HG03060 (cell line): ENCODE data around the gene LRMDA.

Source experiments
- ATAC-seq: cut with Tn5 transposase; IDR thresholded peaks from one replicate; pipeline ENCODE4 v1.9.1; 2021; ENCODE audit warnings: low read depth, moderate number of reproducible peaks; ENCODE audit not compliant: unreplicated experiment

LRMDA gene

GRCh38 chr10:75401569-75402485 lies 29.6 kb upstream of the LRMDA start, which contains the start of gene ZNF503:
ZNF503 (minus strand) TSS chr10:75401764; CDS start chr10:75401419, 345 bp downstream.
- ATAC-seq, result no peak

GRCh38 chr10:75402486-75403143 lies 28.8 kb upstream of the LRMDA start:
- ATAC-seq, result no peak

- no peak for ATAC-seq
Observed at GRCh38 chr10:75403144-75403938, 28.1 kb upstream of the LRMDA start.

GRCh38 chr10:75403939-75404814 lies 27.2 kb upstream of the LRMDA start:
- ATAC-seq, result no peak

GRCh38 chr10:75404815-75405597 lies 26.4 kb upstream of the LRMDA start:
- no peak for ATAC-seq

- ATAC-seq, result no peak
Observed at GRCh38 chr10:75405598-75406461, 25.6 kb upstream of the LRMDA start.

GRCh38 chr10:75406462-75407223 lies 24.8 kb upstream of the LRMDA start:
- no peak for ATAC-seq

- ATAC-seq, result no peak
Observed at GRCh38 chr10:75407224-75407712, 24.2 kb upstream of the LRMDA start.

- no peak for ATAC-seq
Observed at GRCh38 chr10:75407713-75408508, 23.5 kb upstream of the LRMDA start.

GRCh38 chr10:75408509-75408875 lies 22.9 kb upstream of the LRMDA start:
- ATAC-seq, result no peak

- no peak for ATAC-seq
Observed at GRCh38 chr10:75408911-75409885, 22.2 kb upstream of the LRMDA start.

GRCh38 chr10:75410132-75411005 lies 21.1 kb upstream of the LRMDA start:
- ATAC-seq, result no peak

GRCh38 chr10:75414527-75414926 lies 16.9 kb upstream of the LRMDA start:
- ATAC-seq, result no peak

- ATAC-seq, result no peak
Observed at GRCh38 chr10:75417522-75417927, 13.9 kb upstream of the LRMDA start.

- no peak for ATAC-seq
Observed at GRCh38 chr10:75418293-75418692, 13.1 kb upstream of the LRMDA start.
